ENCODE measurements around the gene GUCD1. TPM values are rescaled to one million over a fixed set of nuclear protein-coding genes. Genes with fewer than 3 reads are reported as not detected.
A peak's percentile ranks its signal among the peaks of the same experiment; 100 is the strongest.

Gene GUCD1
- total and polyA plus RNA-seq, 2 of the 13 experiments (the other 11 are each of a cell fraction or from before 2014, with no cell fraction given) = 128 to 245 TPM

DNA sequence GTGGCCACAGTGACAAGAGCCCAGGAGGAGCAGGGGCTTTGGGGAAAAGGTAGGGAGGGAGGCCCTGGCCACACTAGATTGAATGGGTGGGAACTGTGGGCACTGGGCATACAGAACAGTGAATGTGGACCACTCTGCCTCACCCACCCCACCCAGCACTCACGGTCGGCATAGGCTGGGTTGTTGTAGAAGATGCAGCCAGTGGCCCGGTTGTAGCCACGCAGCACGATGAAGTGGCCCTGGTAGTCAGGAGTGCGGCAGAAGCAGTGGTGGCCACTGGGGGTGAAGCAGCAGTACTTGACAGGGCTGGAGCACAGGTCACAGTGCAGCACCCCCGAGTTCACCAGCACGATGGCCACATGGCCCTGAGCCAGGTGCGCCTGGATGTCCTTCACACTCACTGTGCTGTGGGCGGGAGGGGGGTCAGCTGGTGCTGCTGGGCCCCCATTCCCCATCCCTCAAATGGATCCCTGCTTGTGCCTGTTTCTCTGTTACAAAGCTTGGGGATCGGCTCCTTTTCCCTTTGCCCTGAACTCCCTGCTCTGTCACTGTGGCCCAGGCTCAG lies 11.2 kb downstream of the GUCD1 start:
- no TSS peak for BruUV-seq (replicated peaks)
- H3K4me1 ChIP-seq (ENCODE audit: insufficient read depth, low read length) = peaks cover 28% of the 10 kb centered on the region
- no peaks in the 10 kb centered on the region for H3K9me3 ChIP-seq (ENCODE audit: low read length)
- H3K9ac ChIP-seq (ENCODE audit: insufficient read depth, low read depth, low read length) = no peak overlapping the region
- ChIA-PET CTCF (ENCODE audit: low intra/inter-chr PET ratio, low total read pairs) (no interaction called here), POLR2A (interaction anchor here (2.0 kb wide), 1 partner anchor 10 kb away, joined by 14 read pairs; the partner anchor contains the start of gene GUCD1)
- no peak overlapping the region for H3K4me2 ChIP-seq (ENCODE audit: low read depth, low read length)
- no peak overlapping the region for H2AFZ ChIP-seq (ENCODE audit: low read length)
- 97% methylated on average over 7 of the region's 11 CpGs for WGBS (ENCODE audit: low lambda C conversion rate)
- H4K20me1 ChIP-seq (ENCODE audit: insufficient read depth, low read length) = no peaks in the 10 kb centered on the region
- no peaks in the 10 kb centered on the region for H3K27me3 ChIP-seq (ENCODE audit: control insufficient read depth in 1 of 2, insufficient read depth in 2 of 2, low read length in 2 of 2)
- peaks cover 54 to 82% of the 10 kb centered on the region in 2 experiments for H3K36me3 ChIP-seq (replicated peaks in 1 of 2; ENCODE audit: control insufficient read depth in 1 of 2, insufficient read depth in 2 of 2, low read length in 2 of 2)
- no peak overlapping the region for H3K4me3 ChIP-seq (replicated peaks in 1 of 3; ENCODE audit: insufficient read depth in 1 of 3, low read depth in 2 of 3, low read length in 3 of 3)
- intact Hi-C loops (cut with micrococcal nuclease; ENCODE audit: unreplicated experiment) (no loop called here), in situ Hi-C loops (cut with HindIII; ENCODE audit: extremely low pct_ligation_motif_present, low pct_unique_long_range_greater_than_20kb) (no loop called here)
- ATAC-seq (no peak; the same call in 2 of the 3 replicates), FAIRE-seq (no peak), DNase-seq (ENCODE audit: low spot score) (no peak)
- no peak overlapping the region for H3K27ac ChIP-seq (ENCODE audit: extremely low read length, insufficient read depth, low read length)
- peaks cover 16% of the 10 kb centered on the region for H3K79me2 ChIP-seq (ENCODE audit: insufficient read depth, low read length)
- TF ChIP-seq YEATS4 (CRISPR knock-in tag; IDR thresholded peaks at IDR 0.05; ENCODE audit: borderline replicate concordance) (no peak), CHCHD3 (CRISPR knock-in tag; IDR thresholded peaks at IDR 0.05) (no peak), SMAD9 (CRISPR knock-in tag; IDR thresholded peaks at IDR 0.05) (no peak), AGO2 (optimal IDR thresholded peaks at IDR 0.05; ENCODE audit: low read depth, low read length) (peak; percentile 77), TCF7 (IDR thresholded peaks at IDR 0.05; ENCODE audit: low read depth) (no peak), ZNF703 (CRISPR knock-in tag; IDR thresholded peaks at IDR 0.05; ENCODE audit: borderline replicate concordance) (no peak), RCOR2 (CRISPR knock-in tag; IDR thresholded peaks at IDR 0.05) (no peak), HNRNPLL (IDR thresholded peaks at IDR 0.05; ENCODE audit: low read depth, low read length, poor library complexity, severe bottlenecking) (no peak), AKAP8 (CRISPR knock-in tag; IDR thresholded peaks at IDR 0.05) (peak; percentile 23; the same call in 1 of the 2 replicates), MED1 (CRISPR knock-in tag; IDR thresholded peaks at IDR 0.05) (no peak), SMARCE1 (IDR thresholded peaks at IDR 0.05; ENCODE audit: borderline replicate concordance) (no peak), ZNF746 (CRISPR knock-in tag; IDR thresholded peaks at IDR 0.05) (no peak), AHR (CRISPR knock-in tag; IDR thresholded peaks at IDR 0.05) (0 out of 2 replicates have a peak, but pooled peaks have one; percentile 20), ZSCAN22 (CRISPR knock-in tag; IDR thresholded peaks at IDR 0.05) (no peak), SOX5 (CRISPR knock-in tag; IDR thresholded peaks at IDR 0.05; ENCODE audit: borderline replicate concordance) (no peak)
- TF ChIP-seq, protein P1, sequence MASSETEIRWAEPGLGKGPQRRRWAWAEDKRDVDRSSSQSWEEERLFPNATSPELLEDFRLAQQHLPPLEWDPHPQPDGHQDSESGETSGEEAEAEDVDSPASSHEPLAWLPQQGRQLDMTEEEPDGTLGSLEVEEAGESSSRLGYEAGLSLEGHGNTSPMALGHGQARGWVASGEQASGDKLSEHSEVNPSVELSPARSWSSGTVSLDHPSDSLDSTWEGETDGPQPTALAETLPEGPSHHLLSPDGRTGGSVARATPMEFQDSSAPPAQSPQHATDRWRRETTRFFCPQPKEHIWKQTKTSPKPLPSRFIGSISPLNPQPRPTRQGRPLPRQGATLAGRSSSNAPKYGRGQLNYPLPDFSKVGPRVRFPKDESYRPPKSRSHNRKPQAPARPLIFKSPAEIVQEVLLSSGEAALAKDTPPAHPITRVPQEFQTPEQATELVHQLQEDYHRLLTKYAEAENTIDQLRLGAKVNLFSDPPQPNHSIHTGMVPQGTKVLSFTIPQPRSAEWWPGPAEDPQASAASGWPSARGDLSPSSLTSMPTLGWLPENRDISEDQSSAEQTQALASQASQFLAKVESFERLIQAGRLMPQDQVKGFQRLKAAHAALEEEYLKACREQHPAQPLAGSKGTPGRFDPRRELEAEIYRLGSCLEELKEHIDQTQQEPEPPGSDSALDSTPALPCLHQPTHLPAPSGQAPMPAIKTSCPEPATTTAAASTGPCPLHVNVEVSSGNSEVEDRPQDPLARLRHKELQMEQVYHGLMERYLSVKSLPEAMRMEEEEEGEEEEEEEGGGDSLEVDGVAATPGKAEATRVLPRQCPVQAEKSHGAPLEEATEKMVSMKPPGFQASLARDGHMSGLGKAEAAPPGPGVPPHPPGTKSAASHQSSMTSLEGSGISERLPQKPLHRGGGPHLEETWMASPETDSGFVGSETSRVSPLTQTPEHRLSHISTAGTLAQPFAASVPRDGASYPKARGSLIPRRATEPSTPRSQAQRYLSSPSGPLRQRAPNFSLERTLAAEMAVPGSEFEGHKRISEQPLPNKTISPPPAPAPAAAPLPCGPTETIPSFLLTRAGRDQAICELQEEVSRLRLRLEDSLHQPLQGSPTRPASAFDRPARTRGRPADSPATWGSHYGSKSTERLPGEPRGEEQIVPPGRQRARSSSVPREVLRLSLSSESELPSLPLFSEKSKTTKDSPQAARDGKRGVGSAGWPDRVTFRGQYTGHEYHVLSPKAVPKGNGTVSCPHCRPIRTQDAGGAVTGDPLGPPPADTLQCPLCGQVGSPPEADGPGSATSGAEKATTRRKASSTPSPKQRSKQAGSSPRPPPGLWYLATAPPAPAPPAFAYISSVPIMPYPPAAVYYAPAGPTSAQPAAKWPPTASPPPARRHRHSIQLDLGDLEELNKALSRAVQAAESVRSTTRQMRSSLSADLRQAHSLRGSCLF (CRISPR knock-in tag; IDR thresholded peaks at IDR 0.05; ENCODE audit: borderline replicate concordance) = no peak
- TF ChIP-seq, protein P2, sequence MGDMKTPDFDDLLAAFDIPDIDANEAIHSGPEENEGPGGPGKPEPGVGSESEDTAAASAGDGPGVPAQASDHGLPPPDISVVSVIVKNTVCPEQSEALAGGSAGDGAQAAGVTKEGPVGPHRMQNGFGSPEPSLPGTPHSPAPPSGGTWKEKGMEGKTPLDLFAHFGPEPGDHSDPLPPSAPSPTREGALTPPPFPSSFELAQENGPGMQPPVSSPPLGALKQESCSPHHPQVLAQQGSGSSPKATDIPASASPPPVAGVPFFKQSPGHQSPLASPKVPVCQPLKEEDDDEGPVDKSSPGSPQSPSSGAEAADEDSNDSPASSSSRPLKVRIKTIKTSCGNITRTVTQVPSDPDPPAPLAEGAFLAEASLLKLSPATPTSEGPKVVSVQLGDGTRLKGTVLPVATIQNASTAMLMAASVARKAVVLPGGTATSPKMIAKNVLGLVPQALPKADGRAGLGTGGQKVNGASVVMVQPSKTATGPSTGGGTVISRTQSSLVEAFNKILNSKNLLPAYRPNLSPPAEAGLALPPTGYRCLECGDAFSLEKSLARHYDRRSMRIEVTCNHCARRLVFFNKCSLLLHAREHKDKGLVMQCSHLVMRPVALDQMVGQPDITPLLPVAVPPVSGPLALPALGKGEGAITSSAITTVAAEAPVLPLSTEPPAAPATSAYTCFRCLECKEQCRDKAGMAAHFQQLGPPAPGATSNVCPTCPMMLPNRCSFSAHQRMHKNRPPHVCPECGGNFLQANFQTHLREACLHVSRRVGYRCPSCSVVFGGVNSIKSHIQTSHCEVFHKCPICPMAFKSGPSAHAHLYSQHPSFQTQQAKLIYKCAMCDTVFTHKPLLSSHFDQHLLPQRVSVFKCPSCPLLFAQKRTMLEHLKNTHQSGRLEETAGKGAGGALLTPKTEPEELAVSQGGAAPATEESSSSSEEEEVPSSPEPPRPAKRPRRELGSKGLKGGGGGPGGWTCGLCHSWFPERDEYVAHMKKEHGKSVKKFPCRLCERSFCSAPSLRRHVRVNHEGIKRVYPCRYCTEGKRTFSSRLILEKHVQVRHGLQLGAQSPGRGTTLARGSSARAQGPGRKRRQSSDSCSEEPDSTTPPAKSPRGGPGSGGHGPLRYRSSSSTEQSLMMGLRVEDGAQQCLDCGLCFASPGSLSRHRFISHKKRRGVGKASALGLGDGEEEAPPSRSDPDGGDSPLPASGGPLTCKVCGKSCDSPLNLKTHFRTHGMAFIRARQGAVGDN (CRISPR knock-in tag; IDR thresholded peaks at IDR 0.05) = peak; percentile 31; the same call in 1 of the 2 replicates
